ENCODE measurements around the gene ATAD3B. TPM values are rescaled to one million over a fixed set of nuclear protein-coding genes. Genes with fewer than 3 reads are reported as not detected.

ATAD3B gene
- total RNA-seq, 1 experiment from 2014 or later, result 63.6 TPM

DNA sequence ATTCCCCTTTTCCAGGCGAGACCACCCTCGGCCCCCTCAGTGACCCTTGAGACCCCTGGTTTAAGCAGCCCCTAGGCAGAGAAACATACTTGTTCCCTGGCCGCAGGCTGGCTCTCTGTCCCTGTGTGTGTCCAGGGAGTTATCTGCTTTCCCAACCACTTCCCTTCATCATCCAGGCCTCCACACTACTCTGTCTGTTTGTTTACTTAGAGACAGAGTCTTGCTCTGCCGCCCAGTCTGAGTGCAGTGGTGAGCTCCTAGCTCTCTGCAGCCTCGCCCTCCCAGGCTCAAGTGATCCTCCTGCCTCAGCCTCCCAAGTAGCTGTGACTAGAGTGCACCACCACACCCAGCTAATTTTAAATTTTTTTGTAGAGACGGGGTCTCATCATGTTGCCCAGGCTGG, 41.9 kb upstream of the ATAD3B start:
- Mint-ChIP-seq H3K36me3 (no peaks in the 10 kb centered on the region), H3K9me3 (no peaks in the 10 kb centered on the region)

DNA sequence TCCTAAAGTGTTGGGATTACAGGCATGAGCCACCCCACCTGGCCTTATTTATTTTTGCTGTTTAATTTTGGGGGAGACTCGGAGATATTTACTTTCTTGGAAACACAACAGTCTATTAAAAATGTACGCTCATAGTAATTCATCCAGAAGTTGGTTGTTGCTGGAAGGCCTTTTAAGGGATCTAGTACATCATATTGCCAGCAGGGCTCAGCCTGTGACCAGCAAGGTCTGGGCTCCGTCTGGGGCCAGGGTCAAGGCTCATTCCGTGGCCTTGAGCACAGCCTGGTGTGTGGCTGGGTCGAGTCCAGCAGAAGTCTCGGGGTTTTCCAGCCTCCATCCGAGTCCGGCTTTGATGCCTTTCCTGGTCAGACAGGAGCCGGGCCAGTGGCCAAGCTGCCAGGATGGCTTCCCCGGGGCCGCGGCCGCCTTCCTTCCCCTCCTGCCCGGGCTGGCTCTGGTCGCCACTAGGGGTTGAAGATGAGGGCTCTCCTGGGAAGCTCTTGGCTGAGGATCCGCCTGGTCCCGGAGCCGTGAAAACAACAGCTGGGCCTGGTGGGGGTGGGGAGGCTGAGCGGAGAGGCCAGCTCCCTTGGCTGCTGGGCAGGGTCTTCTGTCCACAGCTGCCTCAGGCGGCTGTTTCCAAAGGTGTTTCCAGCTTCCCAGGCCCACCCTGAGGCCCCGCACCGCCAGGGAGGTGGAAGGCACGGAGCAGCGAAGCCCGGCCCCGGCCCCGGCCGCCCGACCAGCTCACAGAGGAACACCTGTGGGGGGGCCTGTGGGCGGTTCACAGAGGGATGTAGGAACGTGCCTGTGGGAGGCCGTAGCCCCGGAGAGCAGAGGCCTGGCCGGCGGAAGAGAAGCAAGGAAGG, 41.2 kb upstream of the ATAD3B start:
- H3K36me3 Mint-ChIP-seq, result no peaks in the 10 kb centered on the region
- no peak overlapping the region for H3K4me3 Mint-ChIP-seq
- DNase-seq (ENCODE audit: low spot score), result peak; percentile 62
- POLR2A ChIA-PET, result interaction anchor here (0.7 to 1.5 kb wide), 4 partner anchors 10 to 31 kb away, joined by 3 to 5 read pairs (median 5); partner anchors contain the start of genes CCNL2 and MRPL20
- CTCF ChIA-PET, result interaction anchor here (0.5 to 1.6 kb wide), 10 partner anchors 11 to 635 kb away, joined by 3 to 11 read pairs (median 4); partner anchors contain the start of genes AURKAIP1 and CCNL2
- no peak overlapping the region; the same call in 1 of the 2 replicates for H3K27ac Mint-ChIP-seq
- ATAC-seq, result peak; percentile 9
- TF ChIP-seq, protein P1, sequence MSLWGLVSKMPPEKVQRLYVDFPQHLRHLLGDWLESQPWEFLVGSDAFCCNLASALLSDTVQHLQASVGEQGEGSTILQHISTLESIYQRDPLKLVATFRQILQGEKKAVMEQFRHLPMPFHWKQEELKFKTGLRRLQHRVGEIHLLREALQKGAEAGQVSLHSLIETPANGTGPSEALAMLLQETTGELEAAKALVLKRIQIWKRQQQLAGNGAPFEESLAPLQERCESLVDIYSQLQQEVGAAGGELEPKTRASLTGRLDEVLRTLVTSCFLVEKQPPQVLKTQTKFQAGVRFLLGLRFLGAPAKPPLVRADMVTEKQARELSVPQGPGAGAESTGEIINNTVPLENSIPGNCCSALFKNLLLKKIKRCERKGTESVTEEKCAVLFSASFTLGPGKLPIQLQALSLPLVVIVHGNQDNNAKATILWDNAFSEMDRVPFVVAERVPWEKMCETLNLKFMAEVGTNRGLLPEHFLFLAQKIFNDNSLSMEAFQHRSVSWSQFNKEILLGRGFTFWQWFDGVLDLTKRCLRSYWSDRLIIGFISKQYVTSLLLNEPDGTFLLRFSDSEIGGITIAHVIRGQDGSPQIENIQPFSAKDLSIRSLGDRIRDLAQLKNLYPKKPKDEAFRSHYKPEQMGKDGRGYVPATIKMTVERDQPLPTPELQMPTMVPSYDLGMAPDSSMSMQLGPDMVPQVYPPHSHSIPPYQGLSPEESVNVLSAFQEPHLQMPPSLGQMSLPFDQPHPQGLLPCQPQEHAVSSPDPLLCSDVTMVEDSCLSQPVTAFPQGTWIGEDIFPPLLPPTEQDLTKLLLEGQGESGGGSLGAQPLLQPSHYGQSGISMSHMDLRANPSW (CRISPR knock-in tag; conservative IDR thresholded peaks at IDR 0.05; ENCODE audit: low read depth), result no peak
- TF ChIP-seq TCF7 (CRISPR knock-in tag; IDR thresholded peaks at IDR 0.05; ENCODE audit: low read depth), result no peak
- TF ChIP-seq ELF4 (CRISPR knock-in tag; IDR thresholded peaks at IDR 0.05; ENCODE audit: low read depth), result no peak
- no peak for TF ChIP-seq RORB (CRISPR knock-in tag; IDR thresholded peaks at IDR 0.05)
- TF ChIP-seq, protein P2, sequence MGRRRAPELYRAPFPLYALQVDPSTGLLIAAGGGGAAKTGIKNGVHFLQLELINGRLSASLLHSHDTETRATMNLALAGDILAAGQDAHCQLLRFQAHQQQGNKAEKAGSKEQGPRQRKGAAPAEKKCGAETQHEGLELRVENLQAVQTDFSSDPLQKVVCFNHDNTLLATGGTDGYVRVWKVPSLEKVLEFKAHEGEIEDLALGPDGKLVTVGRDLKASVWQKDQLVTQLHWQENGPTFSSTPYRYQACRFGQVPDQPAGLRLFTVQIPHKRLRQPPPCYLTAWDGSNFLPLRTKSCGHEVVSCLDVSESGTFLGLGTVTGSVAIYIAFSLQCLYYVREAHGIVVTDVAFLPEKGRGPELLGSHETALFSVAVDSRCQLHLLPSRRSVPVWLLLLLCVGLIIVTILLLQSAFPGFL (CRISPR knock-in tag; IDR thresholded peaks at IDR 0.05; ENCODE audit: borderline replicate concordance), result no peak
- no peak for TF ChIP-seq EMX1 (CRISPR knock-in tag; IDR thresholded peaks at IDR 0.05)
- TF ChIP-seq NR3C1 (CRISPR knock-in tag; conservative IDR thresholded peaks at IDR 0.05; ENCODE audit: low read depth), result no peak
- no peak for TF ChIP-seq ZNF232 (CRISPR knock-in tag; IDR thresholded peaks at IDR 0.05)
- TF ChIP-seq, protein P3, sequence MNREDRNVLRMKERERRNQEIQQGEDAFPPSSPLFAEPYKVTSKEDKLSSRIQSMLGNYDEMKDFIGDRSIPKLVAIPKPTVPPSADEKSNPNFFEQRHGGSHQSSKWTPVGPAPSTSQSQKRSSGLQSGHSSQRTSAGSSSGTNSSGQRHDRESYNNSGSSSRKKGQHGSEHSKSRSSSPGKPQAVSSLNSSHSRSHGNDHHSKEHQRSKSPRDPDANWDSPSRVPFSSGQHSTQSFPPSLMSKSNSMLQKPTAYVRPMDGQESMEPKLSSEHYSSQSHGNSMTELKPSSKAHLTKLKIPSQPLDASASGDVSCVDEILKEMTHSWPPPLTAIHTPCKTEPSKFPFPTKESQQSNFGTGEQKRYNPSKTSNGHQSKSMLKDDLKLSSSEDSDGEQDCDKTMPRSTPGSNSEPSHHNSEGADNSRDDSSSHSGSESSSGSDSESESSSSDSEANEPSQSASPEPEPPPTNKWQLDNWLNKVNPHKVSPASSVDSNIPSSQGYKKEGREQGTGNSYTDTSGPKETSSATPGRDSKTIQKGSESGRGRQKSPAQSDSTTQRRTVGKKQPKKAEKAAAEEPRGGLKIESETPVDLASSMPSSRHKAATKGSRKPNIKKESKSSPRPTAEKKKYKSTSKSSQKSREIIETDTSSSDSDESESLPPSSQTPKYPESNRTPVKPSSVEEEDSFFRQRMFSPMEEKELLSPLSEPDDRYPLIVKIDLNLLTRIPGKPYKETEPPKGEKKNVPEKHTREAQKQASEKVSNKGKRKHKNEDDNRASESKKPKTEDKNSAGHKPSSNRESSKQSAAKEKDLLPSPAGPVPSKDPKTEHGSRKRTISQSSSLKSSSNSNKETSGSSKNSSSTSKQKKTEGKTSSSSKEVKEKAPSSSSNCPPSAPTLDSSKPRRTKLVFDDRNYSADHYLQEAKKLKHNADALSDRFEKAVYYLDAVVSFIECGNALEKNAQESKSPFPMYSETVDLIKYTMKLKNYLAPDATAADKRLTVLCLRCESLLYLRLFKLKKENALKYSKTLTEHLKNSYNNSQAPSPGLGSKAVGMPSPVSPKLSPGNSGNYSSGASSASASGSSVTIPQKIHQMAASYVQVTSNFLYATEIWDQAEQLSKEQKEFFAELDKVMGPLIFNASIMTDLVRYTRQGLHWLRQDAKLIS (CRISPR knock-in tag; IDR thresholded peaks at IDR 0.05; ENCODE audit: borderline replicate concordance), result no peak
- TF ChIP-seq SP1 (CRISPR knock-in tag; conservative IDR thresholded peaks at IDR 0.05), result 0 out of 2 replicates have a peak, but pooled peaks have one; percentile 28
- TF ChIP-seq, protein P4, sequence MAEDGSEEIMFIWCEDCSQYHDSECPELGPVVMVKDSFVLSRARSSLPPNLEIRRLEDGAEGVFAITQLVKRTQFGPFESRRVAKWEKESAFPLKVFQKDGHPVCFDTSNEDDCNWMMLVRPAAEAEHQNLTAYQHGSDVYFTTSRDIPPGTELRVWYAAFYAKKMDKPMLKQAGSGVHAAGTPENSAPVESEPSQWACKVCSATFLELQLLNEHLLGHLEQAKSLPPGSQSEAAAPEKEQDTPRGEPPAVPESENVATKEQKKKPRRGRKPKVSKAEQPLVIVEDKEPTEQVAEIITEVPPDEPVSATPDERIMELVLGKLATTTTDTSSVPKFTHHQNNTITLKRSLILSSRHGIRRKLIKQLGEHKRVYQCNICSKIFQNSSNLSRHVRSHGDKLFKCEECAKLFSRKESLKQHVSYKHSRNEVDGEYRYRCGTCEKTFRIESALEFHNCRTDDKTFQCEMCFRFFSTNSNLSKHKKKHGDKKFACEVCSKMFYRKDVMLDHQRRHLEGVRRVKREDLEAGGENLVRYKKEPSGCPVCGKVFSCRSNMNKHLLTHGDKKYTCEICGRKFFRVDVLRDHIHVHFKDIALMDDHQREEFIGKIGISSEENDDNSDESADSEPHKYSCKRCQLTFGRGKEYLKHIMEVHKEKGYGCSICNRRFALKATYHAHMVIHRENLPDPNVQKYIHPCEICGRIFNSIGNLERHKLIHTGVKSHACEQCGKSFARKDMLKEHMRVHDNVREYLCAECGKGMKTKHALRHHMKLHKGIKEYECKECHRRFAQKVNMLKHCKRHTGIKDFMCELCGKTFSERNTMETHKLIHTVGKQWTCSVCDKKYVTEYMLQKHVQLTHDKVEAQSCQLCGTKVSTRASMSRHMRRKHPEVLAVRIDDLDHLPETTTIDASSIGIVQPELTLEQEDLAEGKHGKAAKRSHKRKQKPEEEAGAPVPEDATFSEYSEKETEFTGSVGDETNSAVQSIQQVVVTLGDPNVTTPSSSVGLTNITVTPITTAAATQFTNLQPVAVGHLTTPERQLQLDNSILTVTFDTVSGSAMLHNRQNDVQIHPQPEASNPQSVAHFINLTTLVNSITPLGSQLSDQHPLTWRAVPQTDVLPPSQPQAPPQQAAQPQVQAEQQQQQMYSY (CRISPR knock-in tag; IDR thresholded peaks at IDR 0.05), result no peak
- no peak for TF ChIP-seq ZNF219 (CRISPR knock-in tag; IDR thresholded peaks at IDR 0.05; ENCODE audit: borderline replicate concordance)
- TF ChIP-seq ZNF423 (CRISPR knock-in tag; IDR thresholded peaks at IDR 0.05), result peak; percentile 69
- TF ChIP-seq ZNF416 (CRISPR knock-in tag; IDR thresholded peaks at IDR 0.05), result no peak
- TF ChIP-seq GABPB1 (CRISPR knock-in tag; IDR thresholded peaks at IDR 0.05), result 0 out of 2 replicates have a peak, but pooled peaks have one; percentile 16
- peaks cover 2% of the 10 kb centered on the region; the same call in 1 of the 2 replicates for H3K27me3 Mint-ChIP-seq (ENCODE audit: low read depth)
- H3K9me3 Mint-ChIP-seq, result no peaks in the 10 kb centered on the region
- peaks cover 37% of the 10 kb centered on the region for H3K4me1 Mint-ChIP-seq

More for the DNA sequence above, 41.9 kb upstream of the ATAD3B start:
- Mint-ChIP-seq H3K27ac (no peak overlapping the region), H3K4me1 (peaks cover 37% of the 10 kb centered on the region), H3K4me3 (peak overlapping the region; percentile 12; the same call in 1 of the 2 replicates), H3K27me3 (ENCODE audit: low read depth) (no peaks in the 10 kb centered on the region)
- no peak for DNase-seq (ENCODE audit: low spot score)
- TF ChIP-seq NFYB (CRISPR knock-in tag; conservative IDR thresholded peaks at IDR 0.05; ENCODE audit: low read depth), result no peak
- peak; percentile 94 for TF ChIP-seq ZNF121 (CRISPR knock-in tag; IDR thresholded peaks at IDR 0.05)
- POLR2A ChIA-PET, result interaction anchor here (1.1 to 1.5 kb wide), 2 partner anchors 22 to 27 kb away, joined by 5 read pairs; partner anchors contain the start of gene MRPL20
- no peak for ATAC-seq
- CTCF ChIA-PET, result interaction anchor here (1.0 to 1.5 kb wide), 4 partner anchors 28 to 138 kb away, joined by 3 to 7 read pairs (median 4); partner anchors contain the start of gene AURKAIP1

All from WTC11 (cell line).